B cell (primary cell): ENCODE data around the gene CISH. TPM values are rescaled to one million over a fixed set of nuclear protein-coding genes. Genes with fewer than 3 reads are reported as not detected.

Experiments
- ATAC-seq: fragments of 200-7000 bp; cut with Tn5 transposase; one replicate; pipeline ENCODE4 v1.10.0; 2021; ENCODE audit warnings: low read depth, mild to moderate bottlenecking, moderate number of reproducible peaks, moderate library complexity
- CTCF ChIA-PET: fragments of 350-600 bp; sonication (Branson Sonifier 250); formaldehyde crosslinking; loops from one replicate; lab custom pipeline; 2021; ENCODE audit warnings: antibody characterized with exemption, inconsistent platforms; lab: Charles Lee
- POLR2A ChIA-PET: fragments of 350-600 bp; sonication (Branson Sonifier 250); formaldehyde crosslinking; loops from one replicate; lab custom pipeline; 2021; ENCODE audit warnings: antibody characterized with exemption; lab: Charles Lee
- DNase-seq: peaks from one replicate; pipeline ENCODE4 v3.0.0; 2013
- H2AFZ ChIP-seq: 2 replicates; pipeline ENCODE4 v1.6.1; 2012; ENCODE audit warnings: mild to moderate bottlenecking, low read depth, low read length; ENCODE audit not compliant: insufficient read depth, poor library complexity, severe bottlenecking
- H3K27ac ChIP-seq, 2 donors: 1 replicate in 1 of 2; 2 replicates in 1 of 2; pipeline ENCODE4 v1.5.1; 2012 to 2013; ENCODE audit warnings: low read length in 2 of 2, mild to moderate bottlenecking in 2 of 2, moderate library complexity in 1 of 2
- H3K27me3 ChIP-seq, 4 experiments: fragments of 200-600 bp in 1 of 4; sonication (generic) in 1 of 4; replicated peaks in 1 of 4; 1 replicate in 2 of 4; 2 replicates in 2 of 4; pipeline versions ENCODE4 v1.6.1 to v1.7.0; 2013 to 2016; ENCODE audit warnings: low read length in 3 of 4, mild to moderate bottlenecking in 2 of 4, mixed read lengths in 1 of 4, moderate library complexity in 1 of 4; ENCODE audit not compliant: insufficient read depth in 4 of 4, control insufficient read depth in 3 of 4; ENCODE audit errors: control extremely low read depth in 1 of 4
- H3K36me3 ChIP-seq, 2 experiments: replicated peaks in 1 of 2; 1 replicate in 1 of 2; 2 replicates in 1 of 2; pipeline versions ENCODE4 v1.6.1 to v1.7.1; 2013; ENCODE audit warnings: low read length in 1 of 2; ENCODE audit not compliant: insufficient read depth in 2 of 2, control insufficient read depth in 1 of 2; ENCODE audit errors: control extremely low read depth in 1 of 2, extremely low read depth in 1 of 2
- H3K4me1 ChIP-seq, 2 donors: fragments of 200-600 bp in 1 of 2; sonication (generic) in 1 of 2; 1 replicate in 1 of 2; 2 replicates in 1 of 2; pipeline versions ENCODE4 v1.5.1 to v1.6.1; 2013 to 2017; ENCODE audit warnings: low read length in 2 of 2; ENCODE audit not compliant: control insufficient read depth in 2 of 2, insufficient read depth in 2 of 2
- H3K4me2 ChIP-seq: replicated peaks from 2 replicates; pipeline ENCODE3; 2012; ENCODE audit warnings: mild to moderate bottlenecking, low read depth, low read length; ENCODE audit not compliant: poor library complexity, severe bottlenecking
- H3K4me3 ChIP-seq, 5 experiments: fragments of 200-600 bp in 1 of 5; sonication (generic) in 1 of 5; 1 replicate in 3 of 5; 2 replicates in 2 of 5; pipeline versions ENCODE4 v1.5.1 to v1.7.0; 2011 to 2016; ENCODE audit warnings: low read length in 4 of 5, mild to moderate bottlenecking in 4 of 5, low read depth in 2 of 5, control low read depth in 1 of 5, moderate library complexity in 1 of 5; ENCODE audit not compliant: insufficient read depth in 1 of 5; ENCODE audit errors: control extremely low read depth in 1 of 5, extremely low read depth in 1 of 5
- H3K79me2 ChIP-seq: fragments of 200-600 bp; sonication (generic); one replicate; pipeline ENCODE4 v1.6.0; 2016; ENCODE audit warnings: low read length; ENCODE audit not compliant: control insufficient read depth, insufficient read depth
- H3K9ac ChIP-seq: fragments of 200-600 bp; sonication (generic); 2 replicates; pipeline ENCODE4 v1.6.1; 2017; ENCODE audit warnings: mild to moderate bottlenecking, low read length, moderate library complexity
- H3K9me3 ChIP-seq, 3 donors: one replicate each; pipeline versions ENCODE4 v1.6.1 to v1.7.1; 2013; ENCODE audit warnings: low read length in 2 of 3; ENCODE audit not compliant: control insufficient read depth in 2 of 3, insufficient read depth in 1 of 3; ENCODE audit errors: control extremely low read depth in 1 of 3
- H4K20me1 ChIP-seq: 2 replicates; pipeline ENCODE4 v1.6.0; 2012; ENCODE audit warnings: mild to moderate bottlenecking, low read length; ENCODE audit not compliant: insufficient read depth, control insufficient read depth, poor library complexity, severe bottlenecking
- H3K27ac Mint-ChIP-seq: one replicate; pipeline ENCODE4 v1.8.0; 2021; ENCODE audit warnings: mixed read lengths
- H3K27me3 Mint-ChIP-seq: one replicate; pipeline ENCODE4 v1.8.0; 2021; ENCODE audit warnings: mixed read lengths
- H3K4me1 Mint-ChIP-seq: one replicate; pipeline ENCODE4 v1.8.0; 2021; ENCODE audit warnings: mixed read lengths
- H3K4me3 Mint-ChIP-seq: one replicate; pipeline ENCODE4 v1.8.0; 2021; ENCODE audit warnings: mixed read lengths
- H3K9me3 Mint-ChIP-seq: one replicate; pipeline ENCODE4 v1.8.0; 2022; ENCODE audit warnings: mixed read lengths; ENCODE audit not compliant: insufficient read depth
- CTCF ChIP-seq: fragments of 200-600 bp; IDR thresholded peaks from one replicate; pipeline ENCODE4 v1.8.0; 2022; ENCODE audit warnings: antibody characterized with exemption, mild to moderate bottlenecking
- EZH2 ChIP-seq: IDR thresholded peaks from 2 replicates; pipeline ENCODE4 v1.6.1; 2012; ENCODE audit warnings: borderline replicate concordance, low read depth, mild to moderate bottlenecking, moderate library complexity, low read length; ENCODE audit not compliant: insufficient read depth, poor library complexity, severe bottlenecking
- WGBS: methylation state at CpG from one replicate; pipeline ENCODE4 v1.1.5; 2013; ENCODE audit warnings: missing lambda C conversion rate; ENCODE audit not compliant: insufficient coverage; 5-methylcytosine and 5-hydroxymethylcytosine counted together
- intact Hi-C: fragments of 100-400 bp; cut with micrococcal nuclease; formaldehyde crosslinking; loops from one replicate; pipeline ENCODE4 v1.10.0; 2022
- polyA plus RNA-seq: library from polyadenylated mRNA; depleted of rRNA; stranded (reverse); fragments of >200 nt; gene quantifications from 2 replicates; pipeline ENCODE4 v1.2.3, GENCODE V29; 2012
- total RNA-seq, 2 donors: library from RNA; stranded (reverse); fragments of 120-200 nt in 1 of 2; gene quantifications; 1 replicate in 1 of 2; 2 replicates in 1 of 2; pipeline versions ENCODE4 v1.2.3 to v1.2.4, GENCODE V29; 2013 to 2022

CISH gene
- total and polyA plus RNA-seq, 2 donors (not counting 1 experiment from before 2014, with no cell fraction given): 2.3 to 3.5 TPM

DNA sequence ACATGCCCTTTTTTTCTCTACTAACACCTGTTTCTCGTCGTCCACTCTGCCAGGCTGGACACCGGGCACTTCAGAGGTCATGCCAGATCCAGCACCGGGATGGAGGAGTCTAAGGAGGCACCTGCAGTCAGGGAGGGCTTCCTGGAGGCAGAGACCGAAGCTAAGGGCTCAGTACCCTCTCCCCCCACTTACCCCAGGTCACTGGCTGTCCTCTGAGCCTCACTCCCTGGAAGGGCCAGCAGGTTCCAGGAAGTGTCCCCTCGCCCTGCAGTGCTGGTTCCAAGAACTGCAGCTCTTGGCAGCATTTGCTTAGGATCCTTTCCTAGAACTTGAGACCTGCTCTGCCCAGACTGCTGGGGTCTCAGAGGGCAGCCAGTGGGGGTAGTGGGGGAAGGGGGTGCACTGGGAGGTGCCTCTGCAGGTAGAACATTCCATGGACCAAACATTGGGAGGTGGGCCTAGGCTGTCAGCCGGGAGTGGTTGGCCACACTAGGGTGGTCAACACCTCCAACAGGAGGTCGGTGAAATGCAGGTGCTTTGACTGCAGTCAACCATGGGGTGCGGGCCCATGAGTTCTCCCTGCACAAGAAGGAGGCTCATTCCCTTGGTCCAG lies 11.3 kb downstream of the CISH start:
- Histone ChIP-seq H3K4me1 (peaks cover 29 to 38% of the 10 kb centered on the region in 2 donors), H3K36me3 (no peaks in the 10 kb centered on the region), H3K79me2 (no peaks in the 10 kb centered on the region), H2AFZ (peak overlapping the region; percentile 82), H4K20me1 (no peaks in the 10 kb centered on the region), H3K9ac (no peak overlapping the region), H3K9me3 (no peaks in the 10 kb centered on the region), H3K4me3 (no peak overlapping the region), H3K27ac (no peak overlapping the region), H3K4me2 (peak overlapping the region; percentile 56), H3K27me3 (no peaks in the 10 kb centered on the region)
- CTCF ChIA-PET: interaction anchor here (2.0 kb wide), 1 partner anchor 11 kb away, joined by 5 read pairs; the partner anchor contains the start of gene CISH
- Mint-ChIP-seq H3K27ac (no peak overlapping the region), H3K4me3 (no peak overlapping the region), H3K27me3 (no peaks in the 10 kb centered on the region), H3K4me1 (peaks cover 33% of the 10 kb centered on the region), H3K9me3 (no peaks in the 10 kb centered on the region)
- POLR2A ChIA-PET: interaction anchor here (2.3 kb wide), 1 partner anchor 11 kb away, joined by 8 read pairs; the partner anchor contains the start of gene CISH
- DNase-seq (no peak), ATAC-seq (no peak)
- WGBS: 84% methylated on average over 9 of the region's 9 CpGs
- TF ChIP-seq CTCF (no peak), EZH2 (no peak)
- intact Hi-C loops: no loop called here

DNA sequence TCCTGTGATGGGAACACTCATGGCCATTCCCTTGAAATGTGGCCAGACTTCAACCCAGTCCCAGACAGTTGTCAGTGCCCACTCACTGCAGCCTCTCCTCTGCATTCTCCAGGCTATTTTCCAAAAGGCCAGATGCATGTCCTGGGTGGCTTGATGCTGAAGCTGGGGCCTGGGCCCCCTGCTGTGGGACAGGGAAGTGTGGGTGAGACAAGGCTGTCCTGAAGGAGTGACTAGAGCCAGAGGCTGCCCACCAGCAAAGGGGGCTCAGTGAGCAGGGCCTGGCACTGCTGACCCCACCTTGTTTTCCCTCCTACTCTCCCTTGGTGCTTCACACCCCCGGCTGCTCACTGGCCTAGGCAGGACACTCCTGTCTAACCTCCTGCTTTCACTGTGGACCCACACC lies 11.9 kb downstream of the CISH start:
- no peaks in the 10 kb centered on the region for H3K9me3 ChIP-seq
- H3K36me3 ChIP-seq: no peaks in the 10 kb centered on the region
- no peaks in the 10 kb centered on the region for H4K20me1 ChIP-seq
- Mint-ChIP-seq H3K4me3 (no peak overlapping the region), H3K9me3 (no peaks in the 10 kb centered on the region), H3K27ac (no peak overlapping the region), H3K27me3 (no peaks in the 10 kb centered on the region), H3K4me1 (peaks cover 27% of the 10 kb centered on the region)
- H3K27me3 ChIP-seq: no peaks in the 10 kb centered on the region
- POLR2A ChIA-PET: interaction anchor here (2.3 kb wide), 1 partner anchor 12 kb away, joined by 8 read pairs; the partner anchor contains the start of gene CISH
- TF ChIP-seq CTCF (no peak), EZH2 (no peak)
- ATAC-seq (no peak), DNase-seq (no peak)
- WGBS: 100% methylated on average over 1 of the region's 1 CpG
- H3K79me2 ChIP-seq: no peaks in the 10 kb centered on the region
- CTCF ChIA-PET: interaction anchor here (1.4 to 2.0 kb wide), 2 partner anchors 12 to 17 kb away, joined by 4 to 5 read pairs; partner anchors contain the start of genes CISH and MAPKAPK3
- intact Hi-C loops: no loop called here
- no peak overlapping the region for H3K27ac ChIP-seq
- no peak overlapping the region for H3K4me2 ChIP-seq
- H3K4me1 ChIP-seq: peaks cover 24 to 33% of the 10 kb centered on the region in 2 donors
- no peak overlapping the region for H2AFZ ChIP-seq
- H3K9ac ChIP-seq: no peak overlapping the region
- H3K4me3 ChIP-seq: no peak overlapping the region
